H1 (cell line): ENCODE measurements around the gene GRAP. TPM values are rescaled to one million over a fixed set of nuclear protein-coding genes. Genes with fewer than 3 reads are reported as not detected.

Experiments
- ASH2L ChIP-seq: fragments of 200-600, 300-600 bp; sonication (generic); IDR thresholded peaks from one replicate; pipeline ENCODE4 v1.7.1; 2017; ENCODE audit warnings: low read length
- BACH1 ChIP-seq: IDR thresholded peaks from 2 replicates; pipeline ENCODE4 v1.6.1; 2012; ENCODE audit warnings: low read length, improper control_type of control experiment
- BRCA1 ChIP-seq: IDR thresholded peaks from 2 replicates; pipeline ENCODE4 v1.6.1; 2012; ENCODE audit warnings: low read depth, low read length, improper control_type of control experiment
- CHD2 ChIP-seq: IDR thresholded peaks from 2 replicates; pipeline ENCODE4 v1.6.1; 2012; ENCODE audit warnings: low read length, improper control_type of control experiment
- ZNF274 ChIP-seq: IDR thresholded peaks from 2 replicates; pipeline ENCODE4 v1.7.0; 2012; ENCODE audit warnings: low read length, borderline replicate concordance; ENCODE audit errors: extremely low read depth
- polyA plus RNA-seq, 7 experiments: library from polyadenylated mRNA; depleted of rRNA in 3 of 7; stranded (reverse) in 5 of 7; unstranded in 2 of 7; fragments of >200 nt in 5 of 7; fragments of 200-250 nt in 2 of 7; gene quantifications; 1 replicate in 5 of 7; 2 replicates in 1 of 7; 4 replicates in 1 of 7; pipeline versions ENCODE4 v1.2.1 to v1.2.3, GENCODE V29; 2011 to 2013; ENCODE audit warnings: missing spikeins in 2 of 7, mixed read lengths in 2 of 7
- total RNA-seq: library from RNA; stranded (reverse); fragmentation: NEBNext Ultra II Directional; extraction: Animal tissue kit (Norgen Biotek cat#: 25700); gene quantifications from 2 replicates; pipeline ENCODE4 v1.2.1, GENCODE V29; 2021

GRAP gene
- total and polyA plus RNA-seq, 2 of the 8 experiments (the other 6 are each of a cell fraction or from before 2014, with no cell fraction given): 0.18 to 0.24 TPM

- TF ChIP-seq BRCA1 (no peak), BACH1 (no peak), ZNF274 (no peak), CHD2 (no peak), ASH2L (no peak)
Measured at GRCh38 chr17:18997650-18998196, 49.0 kb downstream of the GRAP start (continued).
